Hepatocyte (in vitro differentiated cells): Measurements from ENCODE around the gene ZNRF1. TPM values are rescaled to one million over a fixed set of nuclear protein-coding genes. Genes with fewer than 3 reads are reported as not detected.
A peak's percentile ranks its signal among the peaks of the same experiment; 100 is the strongest.

Experiments
- DNase-seq: peaks from one replicate; pipeline ENCODE4 v3.0.0-alpha.2; 2016; ENCODE audit warnings: low spot score
- H2AFZ ChIP-seq: fragments of 200-600 bp; sonication (generic); 2 replicates; pipeline ENCODE4 v1.6.0; 2016; ENCODE audit warnings: antibody characterized with exemption, mild to moderate bottlenecking
- H3K27ac ChIP-seq: fragments of 200-600 bp; sonication (generic); 2 replicates; pipeline ENCODE4 v1.5.1; 2016; ENCODE audit warnings: mild to moderate bottlenecking
- H3K27me3 ChIP-seq: fragments of 200-600 bp; sonication (generic); 2 replicates; pipeline ENCODE4 v1.6.1; 2016
- H3K36me3 ChIP-seq: fragments of 200-600 bp; sonication (generic); replicated peaks from 2 replicates; pipeline ENCODE4 v1.5.1; 2016; ENCODE audit warnings: low read depth; ENCODE audit not compliant: insufficient read depth
- H3K4me1 ChIP-seq: fragments of 200-600 bp; sonication (generic); 2 replicates; pipeline ENCODE4 v1.5.1; 2016; ENCODE audit warnings: mild to moderate bottlenecking, moderate library complexity; ENCODE audit not compliant: insufficient read depth
- H3K4me2 ChIP-seq: fragments of 200-600 bp; sonication (generic); 2 replicates; pipeline ENCODE4 v1.6.0; 2016
- H3K4me3 ChIP-seq: fragments of 200-600 bp; sonication (generic); 2 replicates; pipeline ENCODE4 v1.5.1; 2016; ENCODE audit warnings: mild to moderate bottlenecking
- H3K79me2 ChIP-seq: fragments of 200-600 bp; sonication (generic); 2 replicates; pipeline ENCODE4 v1.6.0; 2017; ENCODE audit warnings: mild to moderate bottlenecking
- H3K9me2 ChIP-seq: fragments of 200-600 bp; sonication (generic); replicated peaks from 2 replicates; pipeline ENCODE4 v1.6.0; 2017; ENCODE audit warnings: mild to moderate bottlenecking; ENCODE audit not compliant: insufficient read depth
- H3K9me3 ChIP-seq: fragments of 200-600 bp; sonication (generic); 2 replicates; pipeline ENCODE4 v1.5.1; 2016; ENCODE audit warnings: low read depth, mild to moderate bottlenecking
- H4K20me1 ChIP-seq: fragments of 200-600 bp; sonication (generic); 2 replicates; pipeline ENCODE4 v1.6.0; 2016; ENCODE audit warnings: mild to moderate bottlenecking; ENCODE audit not compliant: insufficient read depth, poor library complexity, severe bottlenecking
- CTCF ChIP-seq: fragments of 200-600 bp; sonication (generic); IDR thresholded peaks from 2 replicates; pipeline ENCODE4 v1.5.1; 2016; ENCODE audit warnings: antibody characterized with exemption, mild to moderate bottlenecking; ENCODE audit not compliant: poor library complexity
- EZH2 ChIP-seq: fragments of 200-600 bp; sonication (generic); IDR thresholded peaks from 2 replicates; pipeline ENCODE4 v1.6.1; 2016; ENCODE audit warnings: antibody characterized with exemption, mild to moderate bottlenecking, borderline replicate concordance
- EZH2phosphoT487 ChIP-seq: fragments of 200-600 bp; sonication (generic); IDR thresholded peaks from one replicate; pipeline ENCODE4 v1.6.1; 2018; ENCODE audit warnings: antibody characterized with exemption, mild to moderate bottlenecking, low read depth, moderate library complexity; ENCODE audit not compliant: unreplicated experiment, severe bottlenecking
- WGBS: methylation state at CpG from one replicate; pipeline ENCODE4 v1.1.6; 2016; ENCODE audit warnings: low lambda C conversion rate; ENCODE audit errors: missing lambda C conversion rate; 5-methylcytosine and 5-hydroxymethylcytosine counted together
- polyA plus RNA-seq: library from polyadenylated mRNA; unstranded; fragments of >200 nt; fragmentation: Nextera tagmentation; extraction: Ambion mirVana; gene quantifications from 2 replicates; pipeline ENCODE4 v1.2.1, GENCODE V29; 2016
- total RNA-seq: library from RNA; depleted of rRNA; stranded (reverse); fragments of >200 nt; gene quantifications from 2 replicates; pipeline ENCODE4 v1.2.3, GENCODE V29; 2014

ZNRF1 gene
- total and polyA plus RNA-seq, 2 experiments from 2014 or later = 23.0 to 46.5 TPM

- H3K79me2 ChIP-seq = peaks cover 5% of the 10 kb centered on the region
- TF ChIP-seq EZH2 = no peak
- TF ChIP-seq CTCF = no peak
- TF ChIP-seq EZH2phosphoT487 = no peak
- no peak within 1 kb of the TSS for H3K27ac ChIP-seq
- H4K20me1 ChIP-seq = no peaks in the 10 kb centered on the region
- H2AFZ ChIP-seq = no peak within 1 kb of the TSS
- peak within 1 kb of the TSS; percentile 7 for H3K4me3 ChIP-seq
- H3K9me3 ChIP-seq = no peaks in the 10 kb centered on the region
- no peaks in the 10 kb centered on the region for H3K9me2 ChIP-seq
- H3K4me1 ChIP-seq = peaks cover 4% of the 10 kb centered on the region
- DNase-seq = peak; percentile 78
- no peaks in the 10 kb centered on the region for H3K27me3 ChIP-seq
- 41% methylated on average over 11 of the region's 15 CpGs for WGBS
- peak within 1 kb of the TSS; percentile 74 for H3K4me2 ChIP-seq
- H3K36me3 ChIP-seq = no peaks in the 10 kb centered on the region
Measured at GRCh38 chr16:75116081-75116910, 117.5 kb downstream of the ZNRF1 start, which contains the start of gene LDHD. LDHD (minus strand) TSS chr16:75116780; CDS start chr16:75116720, 60 bp downstream.

- H3K27me3 ChIP-seq = no peaks in the 10 kb centered on the region
- WGBS = 56% methylated on average over 3 of the region's 3 CpGs
- no peak overlapping the region for H2AFZ ChIP-seq
- peaks cover 5% of the 10 kb centered on the region for H3K79me2 ChIP-seq
- H3K4me3 ChIP-seq = no peak overlapping the region
- peaks cover 4% of the 10 kb centered on the region for H3K4me1 ChIP-seq
- no peak for TF ChIP-seq EZH2
- no peak for TF ChIP-seq EZH2phosphoT487
- no peak for TF ChIP-seq CTCF
- H3K36me3 ChIP-seq = no peaks in the 10 kb centered on the region
- no peaks in the 10 kb centered on the region for H3K9me3 ChIP-seq
- H3K9me2 ChIP-seq = no peaks in the 10 kb centered on the region
- H3K27ac ChIP-seq = no peak overlapping the region
- peak overlapping the region; percentile 74 for H3K4me2 ChIP-seq
- no peaks in the 10 kb centered on the region for H4K20me1 ChIP-seq
- no peak for DNase-seq
Measured at GRCh38 chr16:75116911-75117245, 118.1 kb downstream of the ZNRF1 start.

GRCh38 chr16:75118943-75119539 is 120.2 kb downstream of the ZNRF1 start:
- Histone ChIP-seq H3K36me3 (no peaks in the 10 kb centered on the region), H4K20me1 (no peaks in the 10 kb centered on the region), H3K4me2 (peak overlapping the region; percentile 60), H3K79me2 (peaks cover 8% of the 10 kb centered on the region), H3K4me1 (no peaks in the 10 kb centered on the region), H3K9me3 (no peaks in the 10 kb centered on the region), H3K4me3 (no peak overlapping the region), H2AFZ (peak overlapping the region; percentile 1), H3K27ac (peak overlapping the region; percentile 45), H3K27me3 (no peaks in the 10 kb centered on the region), H3K9me2 (no peaks in the 10 kb centered on the region)
- TF ChIP-seq CTCF (no peak), EZH2phosphoT487 (no peak), EZH2 (no peak)
- 59% methylated on average over 6 of the region's 6 CpGs for WGBS
- DNase-seq = no peak
